ENCODE measurements around the gene EXD3.

EXD3 gene

DNA sequence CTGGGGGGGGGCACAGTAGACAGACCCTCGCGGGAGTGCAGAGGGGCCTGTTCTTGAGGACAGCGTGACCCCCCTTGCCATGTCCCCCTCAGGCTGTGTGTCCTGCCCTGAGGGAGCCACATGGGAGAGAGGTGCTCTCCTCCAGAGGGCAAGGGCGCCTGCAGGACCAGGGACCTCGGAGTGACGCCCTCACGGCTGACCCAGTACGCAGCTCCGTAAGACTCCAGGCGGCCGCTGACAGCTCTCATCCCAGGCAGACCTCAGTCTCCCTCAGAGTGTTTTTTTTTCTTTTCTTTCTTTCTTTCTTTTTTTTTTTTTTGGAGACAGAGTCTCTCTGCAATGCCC is 27.3 kb downstream of the EXD3 start:
- H3K4me3 ChIP-seq (ENCODE audit: low read depth, low read length) = no peak overlapping the region
- TF ChIP-seq, protein P1, sequence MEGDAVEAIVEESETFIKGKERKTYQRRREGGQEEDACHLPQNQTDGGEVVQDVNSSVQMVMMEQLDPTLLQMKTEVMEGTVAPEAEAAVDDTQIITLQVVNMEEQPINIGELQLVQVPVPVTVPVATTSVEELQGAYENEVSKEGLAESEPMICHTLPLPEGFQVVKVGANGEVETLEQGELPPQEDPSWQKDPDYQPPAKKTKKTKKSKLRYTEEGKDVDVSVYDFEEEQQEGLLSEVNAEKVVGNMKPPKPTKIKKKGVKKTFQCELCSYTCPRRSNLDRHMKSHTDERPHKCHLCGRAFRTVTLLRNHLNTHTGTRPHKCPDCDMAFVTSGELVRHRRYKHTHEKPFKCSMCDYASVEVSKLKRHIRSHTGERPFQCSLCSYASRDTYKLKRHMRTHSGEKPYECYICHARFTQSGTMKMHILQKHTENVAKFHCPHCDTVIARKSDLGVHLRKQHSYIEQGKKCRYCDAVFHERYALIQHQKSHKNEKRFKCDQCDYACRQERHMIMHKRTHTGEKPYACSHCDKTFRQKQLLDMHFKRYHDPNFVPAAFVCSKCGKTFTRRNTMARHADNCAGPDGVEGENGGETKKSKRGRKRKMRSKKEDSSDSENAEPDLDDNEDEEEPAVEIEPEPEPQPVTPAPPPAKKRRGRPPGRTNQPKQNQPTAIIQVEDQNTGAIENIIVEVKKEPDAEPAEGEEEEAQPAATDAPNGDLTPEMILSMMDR (IDR thresholded peaks at IDR 0.05; ENCODE audit: low read depth, low read length) = no peak

DNA sequence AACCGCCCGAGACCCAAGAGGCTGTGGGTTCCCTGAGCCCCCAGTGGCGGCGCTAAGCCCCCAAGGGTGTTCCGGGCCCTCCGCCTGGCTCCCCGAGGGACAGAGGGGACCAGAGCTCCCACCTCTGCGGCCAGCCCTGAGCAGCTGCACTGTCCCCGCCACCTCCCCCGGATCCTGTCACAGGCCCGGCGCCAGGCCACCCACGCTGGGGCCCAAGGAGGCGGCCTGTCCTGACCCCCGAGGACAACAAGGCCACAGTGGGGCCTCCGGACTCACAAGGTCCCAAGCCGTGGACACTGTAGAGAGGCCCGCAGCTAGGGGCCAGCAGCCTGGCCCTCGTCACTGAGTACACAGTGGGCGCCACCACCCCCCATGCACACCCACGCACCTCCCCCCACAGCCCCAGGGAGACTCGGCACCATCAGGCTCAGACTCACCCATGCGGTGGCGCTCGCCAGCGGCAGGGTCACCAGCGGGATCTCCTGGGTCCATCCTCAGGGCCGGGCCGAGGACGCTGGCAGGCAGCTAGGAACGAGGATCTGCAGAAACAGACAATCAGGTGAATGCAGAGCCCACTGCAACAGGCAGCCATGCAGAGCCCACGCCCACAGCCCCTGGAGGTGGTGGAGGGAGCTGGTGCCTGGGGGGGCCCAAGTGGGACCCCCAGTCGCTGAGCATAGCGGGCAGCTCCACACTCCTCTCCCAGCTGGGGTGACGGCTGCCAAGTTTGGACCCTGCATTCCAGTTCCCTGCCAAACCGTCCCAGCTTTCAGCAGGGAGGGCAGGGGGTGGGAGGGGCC is 27.9 kb downstream of the EXD3 start:
- TF ChIP-seq, protein P1 (IDR thresholded peaks at IDR 0.05; ENCODE audit: low read depth, low read length) = no peak
- H3K4me3 ChIP-seq (ENCODE audit: low read depth, low read length) = no peak overlapping the region

DNA sequence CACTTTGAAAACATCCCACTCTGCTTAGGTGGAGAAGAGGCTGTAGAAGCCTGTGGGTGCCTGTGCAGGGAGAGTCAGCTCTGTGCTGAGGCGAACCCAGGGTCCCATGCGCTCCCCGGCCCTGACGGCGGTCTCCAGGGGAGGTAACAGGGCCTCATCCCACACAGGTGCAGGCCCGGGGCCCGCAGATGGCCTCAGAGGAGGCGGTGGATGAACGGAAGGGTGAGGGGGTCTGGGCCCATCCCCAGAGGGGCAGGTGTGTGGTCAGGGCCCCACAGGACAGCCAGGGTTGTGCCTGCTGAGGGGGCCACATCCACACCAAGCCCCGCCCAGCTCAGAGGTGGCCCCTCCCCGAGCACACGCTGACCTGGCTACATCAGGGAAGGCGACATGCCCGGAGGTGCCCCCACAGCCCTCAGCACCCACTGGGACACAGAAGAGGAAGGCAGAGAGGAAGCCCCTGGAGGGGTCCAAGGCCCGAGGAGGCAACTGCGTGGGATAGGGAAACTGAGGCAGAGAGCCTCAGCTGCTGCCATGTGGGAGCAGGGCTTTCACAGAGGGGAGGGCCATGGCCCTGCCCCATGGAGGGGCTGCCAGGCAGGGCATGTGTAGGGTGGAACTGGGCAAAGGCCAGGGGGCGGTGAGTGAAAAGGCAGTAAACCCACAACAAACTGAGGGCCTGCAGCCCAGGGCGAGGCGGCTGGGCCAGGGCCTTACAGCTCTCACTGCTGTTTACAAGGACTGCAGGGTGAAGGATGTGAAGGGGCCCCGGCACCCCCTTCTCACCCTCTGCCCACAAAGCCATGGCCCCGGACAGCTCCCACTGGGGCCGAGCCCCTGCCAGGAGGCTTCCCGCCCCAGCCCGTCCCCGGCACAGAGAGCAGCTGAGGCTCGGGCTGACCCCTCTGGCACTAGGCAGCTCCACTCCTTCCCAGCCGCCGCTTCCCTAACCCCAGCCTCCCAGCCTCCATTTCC is 29.5 kb downstream of the EXD3 start:
- TF ChIP-seq, protein P1 (IDR thresholded peaks at IDR 0.05; ENCODE audit: low read depth, low read length) = no peak

DNA sequence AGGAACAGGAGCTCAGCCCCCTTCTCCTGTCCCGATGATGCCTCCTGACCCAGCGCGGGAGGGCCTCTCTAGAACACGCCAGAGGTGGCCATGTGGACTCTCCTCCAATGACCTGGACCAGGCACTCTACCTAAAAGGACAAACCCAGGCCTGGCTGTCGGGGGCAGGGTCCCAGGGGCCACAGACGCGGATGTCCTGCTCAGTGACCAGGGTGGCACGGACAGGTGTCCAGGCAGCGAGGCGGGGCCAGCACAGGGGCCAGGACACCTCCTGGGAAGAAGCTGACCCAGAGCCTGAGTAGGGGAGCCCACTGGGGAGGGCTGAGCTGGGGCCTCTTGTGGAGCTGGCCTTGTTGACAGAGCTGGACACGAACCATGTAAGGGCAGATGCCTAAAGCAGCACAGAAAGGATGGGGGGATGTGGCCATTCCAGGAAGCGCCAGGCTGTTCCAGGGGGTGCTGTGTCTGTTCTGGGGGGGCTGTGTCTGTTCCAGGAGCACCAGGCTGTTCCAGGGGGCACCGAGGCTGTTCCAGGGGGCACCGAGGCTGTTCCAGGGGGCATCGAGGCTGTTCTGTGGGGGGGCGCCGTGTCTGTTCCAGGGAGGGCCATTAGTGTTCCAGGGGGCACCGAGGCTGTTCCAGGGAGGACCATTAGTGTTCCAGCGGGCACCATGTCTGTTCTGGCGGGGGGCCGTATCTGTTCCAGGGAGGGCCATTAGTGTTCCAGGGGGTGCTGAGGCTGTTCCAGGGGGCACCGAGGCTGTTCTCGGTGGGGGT is 30.5 kb downstream of the EXD3 start:
- TF ChIP-seq, protein P1 (IDR thresholded peaks at IDR 0.05; ENCODE audit: low read depth, low read length) = no peak
- H3K4me3 ChIP-seq (ENCODE audit: low read depth, low read length) = no peak overlapping the region

More for the DNA sequence above, 29.5 kb downstream of the EXD3 start:
- H3K4me3 ChIP-seq (ENCODE audit: low read depth, low read length) = no peak overlapping the region

DNA sequence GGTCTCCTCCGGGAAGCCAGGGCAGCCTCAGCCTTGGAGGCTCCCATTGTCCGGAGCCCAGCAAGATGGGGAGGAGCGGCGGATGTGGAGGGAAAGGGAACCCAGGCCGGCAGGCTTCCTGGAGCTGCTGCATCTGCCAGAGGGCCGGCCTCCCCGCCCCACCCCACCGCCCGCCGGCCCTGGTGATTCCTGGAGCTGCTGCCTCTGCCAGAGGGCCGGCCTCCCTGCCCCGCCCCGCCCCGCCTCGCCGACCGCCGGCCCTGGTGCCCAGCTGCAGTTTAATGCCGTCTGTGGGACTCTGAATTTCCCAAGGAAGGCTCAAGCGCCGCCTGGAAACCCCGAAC is 31.6 kb downstream of the EXD3 start:
- TF ChIP-seq, protein P1 (IDR thresholded peaks at IDR 0.05; ENCODE audit: low read depth, low read length) = no peak
- no peak overlapping the region for H3K4me3 ChIP-seq (ENCODE audit: low read depth, low read length)

DNA sequence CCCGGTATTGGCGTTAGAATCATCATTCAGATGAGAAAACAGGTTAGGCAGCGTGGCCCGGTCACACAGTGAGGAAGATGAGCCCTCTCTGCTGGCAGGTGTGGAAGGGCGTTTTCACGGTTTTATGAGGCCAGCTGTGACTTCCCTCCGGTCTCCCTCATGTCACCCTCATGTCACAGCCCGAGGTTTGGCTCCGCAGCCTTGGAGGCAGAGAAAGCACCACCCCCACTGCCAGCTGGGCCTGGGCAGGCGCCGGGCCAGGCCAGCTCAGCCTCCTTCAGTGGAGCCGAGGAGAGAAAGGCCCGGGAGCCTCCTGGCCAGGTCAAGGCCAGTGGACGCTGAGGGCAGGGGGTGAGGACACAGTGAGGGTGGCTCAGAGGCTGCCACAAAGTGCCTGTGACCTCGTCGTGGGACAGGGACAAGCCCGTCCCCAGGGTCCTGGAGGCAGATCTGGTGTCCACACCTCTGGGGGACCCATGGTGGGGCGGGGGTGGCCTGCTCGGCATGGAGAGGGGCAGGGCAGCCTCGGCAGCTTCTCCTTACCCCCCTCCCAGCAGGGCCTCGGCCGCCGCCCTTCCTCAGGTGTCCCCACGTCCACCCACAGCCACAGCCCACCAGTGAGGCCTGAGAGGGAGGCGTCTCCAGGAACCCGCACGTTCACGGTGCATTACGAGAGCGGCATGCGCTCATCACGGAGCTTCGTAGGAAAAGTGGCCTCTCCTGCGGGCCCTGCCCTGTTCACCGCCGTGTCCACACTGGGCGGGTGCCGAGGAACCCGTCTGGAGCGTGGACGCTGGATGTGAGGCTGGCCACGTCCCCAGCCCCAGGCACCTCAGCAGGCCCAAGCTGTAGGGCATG is 32.2 kb downstream of the EXD3 start:
- no peak overlapping the region for H3K4me3 ChIP-seq (ENCODE audit: low read depth, low read length)
- TF ChIP-seq, protein P1 (IDR thresholded peaks at IDR 0.05; ENCODE audit: low read depth, low read length) = no peak

All from WI38 (cell line).